Thyroid gland (tissue), 4 donors: Measurements from ENCODE around the gene LPP. TPM values are rescaled to one million over a fixed set of nuclear protein-coding genes. Genes with fewer than 3 reads are reported as not detected.
"Not testable (repeated sequence)": the region's sequence is repeated elsewhere in the genome, so short reads cannot be mapped to it uniquely, and the experiment has no call there.

Source experiments
- DNase-seq, 2 donors: peaks; one replicate each; pipeline ENCODE4 v3.0.0-alpha.2; 2019
- H3K27ac ChIP-seq, 3 donors: fragments of 200-600 bp; sonication (generic); 1 replicate in 2 of 3; 2 replicates in 1 of 3; pipeline ENCODE4 v1.5.1; 2016 to 2019; ENCODE audit warnings: mild to moderate bottlenecking in 1 of 3, moderate library complexity in 1 of 3
- H3K27me3 ChIP-seq: fragments of 200-600 bp; sonication (generic); one replicate; pipeline ENCODE4 v1.5.1; 2019
- H3K36me3 ChIP-seq, 2 donors: fragments of 200-600 bp; sonication (generic); one replicate each; pipeline ENCODE4 v1.5.1; 2016 to 2019
- H3K4me1 ChIP-seq, 2 donors: fragments of 200-600 bp; sonication (generic); one replicate each; pipeline ENCODE4 v1.5.1; 2017 to 2019
- H3K4me3 ChIP-seq, 3 donors: fragments of 200-600 bp; sonication (generic); replicated peaks in 1 of 3; 1 replicate in 2 of 3; 2 replicates in 1 of 3; pipeline ENCODE4 v1.5.1; 2016; ENCODE audit warnings: mild to moderate bottlenecking in 1 of 3
- H3K9me3 ChIP-seq: fragments of 200-600 bp; sonication (generic); one replicate; pipeline ENCODE4 v1.5.1; 2017
- CTCF ChIP-seq, 6 experiments: fragments of 200-600 bp in 3 of 6; fragments of 450-650 bp in 3 of 6; sonication (generic) in 3 of 6; IDR thresholded peaks; one replicate each; pipeline ENCODE4 v1.5.1; 2016 to 2019; ENCODE audit warnings: antibody characterized with exemption in 6 of 6, mild to moderate bottlenecking in 2 of 6, inconsistent platforms in 1 of 6, moderate library complexity in 1 of 6
- POLR2A ChIP-seq, 2 donors: fragments of 450-650 bp; IDR thresholded peaks; one replicate each; pipeline ENCODE4 v1.6.1; 2017; ENCODE audit warnings: antibody characterized with exemption in 2 of 2, mild to moderate bottlenecking in 2 of 2, moderate library complexity in 1 of 2
- WGBS, 2 donors: methylation state at CpG; one replicate each; pipeline ENCODE4 v1.1.5; 2017; 5-methylcytosine and 5-hydroxymethylcytosine counted together
- intact Hi-C: fragments of 100-400 bp; cut with DNase I; formaldehyde crosslinking; loops from one replicate; pipeline ENCODE4 v1.15.1; 2023
- total RNA-seq, 4 donors: library from RNA; depleted of rRNA; stranded (reverse); fragments of >200 nt; gene quantifications; one replicate each; pipeline ENCODE4 v1.2.3, GENCODE V29; 2016

Gene LPP
- total RNA-seq, 4 donors from 2014 or later: 79.0 to 141 (median 82.8) TPM

GRCh38 chr3:188435266-188435665 lies 281.3 kb downstream of the LPP start:
- no peak overlapping the region for H3K27ac ChIP-seq
- no peaks in the 10 kb centered on the region for H3K27me3 ChIP-seq
- WGBS, 2 donors: 91 to 92% methylated on average over 1 of the region's 1 CpG
- H3K4me3 ChIP-seq: no peak overlapping the region
- intact Hi-C loops: no loop called here
- no peaks in the 10 kb centered on the region for H3K36me3 ChIP-seq
- DNase-seq: no peak
- no peaks in the 10 kb centered on the region for H3K9me3 ChIP-seq
- peaks cover 0 to 5% of the 10 kb centered on the region in 2 donors for H3K4me1 ChIP-seq
- TF ChIP-seq POLR2A (IDR thresholded peaks at IDR 0.05) (no peak), CTCF (IDR thresholded peaks at IDR 0.05) (no peak)

GRCh38 chr3:188437926-188438325 lies 284.0 kb downstream of the LPP start:
- H3K4me3 ChIP-seq: no peak overlapping the region
- no peak for DNase-seq
- H3K4me1 ChIP-seq: peaks cover 0 to 1% of the 10 kb centered on the region in 2 donors
- no peaks in the 10 kb centered on the region for H3K27me3 ChIP-seq
- whole genome bisulfite sequencing, 2 donors: 79 to 87% methylated on average over 2 of the region's 2 CpGs
- intact Hi-C loops: no loop called here
- no peaks in the 10 kb centered on the region for H3K36me3 ChIP-seq
- no peaks in the 10 kb centered on the region for H3K9me3 ChIP-seq
- TF ChIP-seq CTCF (IDR thresholded peaks at IDR 0.05): no peak
- no peak for TF ChIP-seq POLR2A (IDR thresholded peaks at IDR 0.05)
- no peak overlapping the region for H3K27ac ChIP-seq

GRCh38 chr3:188439080-188439479 lies 285.1 kb downstream of the LPP start:
- Histone ChIP-seq H3K4me1 (no peaks in the 10 kb centered on the region), H3K4me3 (no peak overlapping the region), H3K27ac (peak overlapping the region in 2 of 3 donors; percentile 6 to 27), H3K9me3 (no peaks in the 10 kb centered on the region), H3K36me3 (no peaks in the 10 kb centered on the region), H3K27me3 (no peaks in the 10 kb centered on the region)
- TF ChIP-seq CTCF (IDR thresholded peaks at IDR 0.05) (no peak), POLR2A (IDR thresholded peaks at IDR 0.05) (no peak)
- no peak for DNase-seq
- whole genome bisulfite sequencing, 2 donors: 81 to 87% methylated on average over 5 of the region's 5 CpGs
- intact Hi-C loops: no loop called here

GRCh38 chr3:188440340-188440972 lies 286.5 kb downstream of the LPP start:
- no peak for DNase-seq
- WGBS, 2 donors: 88 to 92% methylated on average over 1 of the region's 1 CpG
- H3K4me1 ChIP-seq: no peaks in the 10 kb centered on the region
- no peak overlapping the region for H3K27ac ChIP-seq
- TF ChIP-seq POLR2A (IDR thresholded peaks at IDR 0.05) (no peak), CTCF (IDR thresholded peaks at IDR 0.05) (no peak)
- H3K9me3 ChIP-seq: no peaks in the 10 kb centered on the region
- no peak overlapping the region for H3K4me3 ChIP-seq
- H3K27me3 ChIP-seq: no peaks in the 10 kb centered on the region
- intact Hi-C loops: no loop called here
- H3K36me3 ChIP-seq: no peaks in the 10 kb centered on the region

- Histone ChIP-seq H3K9me3 (no peaks in the 10 kb centered on the region), H3K4me1 (peaks cover 8 to 9% of the 10 kb centered on the region in 2 donors), H3K27ac (no peak overlapping the region), H3K4me3 (no peak overlapping the region), H3K27me3 (no peaks in the 10 kb centered on the region), H3K36me3 (no peaks in the 10 kb centered on the region)
- TF ChIP-seq POLR2A (IDR thresholded peaks at IDR 0.05): no peak
- WGBS, 2 donors: 96 to 98% methylated on average over 8 of the region's 8 CpGs
- DNase-seq: no peak
- intact Hi-C loops: no loop called here
Observed at GRCh38 chr3:188442430-188442829, 288.5 kb downstream of the LPP start.

- DNase-seq, H3K27me3 ChIP-seq, H3K27ac ChIP-seq, intact Hi-C loops, H3K4me3 ChIP-seq, H3K4me1 ChIP-seq, H3K9me3 ChIP-seq, H3K36me3 ChIP-seq: not testable (repeated sequence)
- 98% methylated on average over 4 of the region's 4 CpGs for WGBS, 2 donors
Observed at GRCh38 chr3:188445175-188445574, 291.2 kb downstream of the LPP start.
